RPMI7951 (cell line): ENCODE measurements around the gene PRSS2. TPM values are rescaled to one million over a fixed set of nuclear protein-coding genes. Genes with fewer than 3 reads are reported as not detected.
"Not testable (repeated sequence)": the region's sequence is repeated elsewhere in the genome, so short reads cannot be mapped to it uniquely, and the experiment has no call there.

Source experiments
- DNase-seq: peaks from one replicate; pipeline ENCODE4 v3.0.0-alpha.2; 2012; ENCODE audit warnings: low read depth
- total RNA-seq: library from RNA; depleted of rRNA; stranded (reverse); fragments of >200 nt; shearing (Covaris generic); gene quantifications from 2 replicates; pipeline ENCODE4 v1.2.3, GENCODE V29; 2014

Gene PRSS2
- total RNA-seq, 1 experiment from 2014 or later, result not detected

- DNase-seq, result no peak
These were observed 11.3 kb upstream of the PRSS2 start for GRCh38 chr7:142759433-142759832.

DNA sequence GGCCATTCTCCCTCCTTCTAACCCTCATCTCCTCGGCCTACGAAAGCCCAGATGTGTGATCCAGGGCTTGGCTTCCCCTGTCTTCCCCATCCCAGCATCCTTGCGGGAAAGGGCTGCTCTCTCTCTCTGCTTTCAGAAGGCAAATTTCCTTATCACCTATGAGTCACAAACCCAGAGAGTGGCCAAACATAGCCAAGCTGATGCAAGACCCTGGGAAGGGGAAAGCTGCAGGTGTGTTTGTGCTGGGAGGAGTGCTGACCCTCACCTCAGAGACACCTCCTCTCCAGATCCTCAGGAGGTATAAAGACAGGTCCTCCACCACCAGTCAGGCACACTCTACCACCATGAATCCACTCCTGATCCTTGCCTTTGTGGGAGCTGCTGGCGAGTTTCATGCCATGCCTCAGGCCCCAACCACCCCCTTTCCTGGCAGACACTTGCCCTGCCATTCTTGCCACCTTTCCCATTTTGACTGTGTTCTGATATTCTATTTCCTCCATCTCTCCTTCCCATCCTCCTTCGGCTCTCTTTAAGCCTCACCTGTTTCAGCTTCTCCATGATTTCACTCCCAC is 10.6 kb upstream of the PRSS2 start:
- DNase-seq, result no peak

DNA sequence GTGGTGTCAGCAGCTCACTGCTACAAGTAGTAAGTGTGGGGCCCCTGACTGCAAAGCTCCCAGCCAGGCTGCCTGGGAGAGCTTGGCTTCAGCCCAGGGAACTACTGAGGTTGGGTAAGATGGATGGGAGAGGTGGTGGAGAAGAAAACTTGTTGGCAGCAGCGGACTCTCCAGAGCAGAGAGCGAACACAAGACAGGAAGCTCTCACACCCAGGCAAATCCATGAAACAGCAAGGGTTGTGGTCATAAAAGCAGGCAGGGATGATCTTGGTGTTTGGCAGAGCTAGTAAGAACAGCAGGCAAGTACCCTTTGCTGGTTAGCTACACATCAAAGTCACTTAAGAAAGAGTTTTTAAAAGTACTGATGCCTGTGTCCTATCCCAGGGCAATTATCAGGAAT is 9.2 kb upstream of the PRSS2 start:
- DNase-seq, result peak; percentile 43

- no peak for DNase-seq
These were observed 8.7 kb upstream of the PRSS2 start for GRCh38 chr7:142762104-142762503.

GRCh38 chr7:142767451-142767850 is 3.3 kb upstream of the PRSS2 start:
- no peak for DNase-seq

- DNase-seq, result no peak
These were observed 2.9 kb upstream of the PRSS2 start for GRCh38 chr7:142767861-142768260.

GRCh38 chr7:142768885-142769284 is 1.9 kb upstream of the PRSS2 start:
- not testable (repeated sequence) for DNase-seq

DNA sequence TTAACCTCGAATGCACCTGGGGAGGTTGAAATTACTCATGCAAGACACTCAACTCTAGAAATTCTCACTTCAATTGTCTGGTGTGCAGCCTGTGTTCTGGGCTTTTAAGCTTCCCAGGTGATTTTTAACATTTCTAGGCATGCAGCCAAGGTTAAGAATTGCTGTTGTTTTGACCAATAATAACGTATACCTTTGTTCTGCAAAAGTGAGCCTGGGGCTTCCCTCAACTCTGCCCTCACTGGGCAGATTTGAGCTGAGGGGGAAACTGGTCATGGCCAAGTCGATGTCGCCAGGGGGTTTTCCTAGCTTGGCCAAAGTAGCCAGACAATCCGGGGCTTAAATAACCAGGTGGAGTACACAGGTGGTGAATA is 568 bp downstream of the PRSS2 start:
- DNase-seq, result no peak

GRCh38 chr7:142772051-142772450 is 1.3 kb downstream of the PRSS2 start:
- no peak for DNase-seq

DNA sequence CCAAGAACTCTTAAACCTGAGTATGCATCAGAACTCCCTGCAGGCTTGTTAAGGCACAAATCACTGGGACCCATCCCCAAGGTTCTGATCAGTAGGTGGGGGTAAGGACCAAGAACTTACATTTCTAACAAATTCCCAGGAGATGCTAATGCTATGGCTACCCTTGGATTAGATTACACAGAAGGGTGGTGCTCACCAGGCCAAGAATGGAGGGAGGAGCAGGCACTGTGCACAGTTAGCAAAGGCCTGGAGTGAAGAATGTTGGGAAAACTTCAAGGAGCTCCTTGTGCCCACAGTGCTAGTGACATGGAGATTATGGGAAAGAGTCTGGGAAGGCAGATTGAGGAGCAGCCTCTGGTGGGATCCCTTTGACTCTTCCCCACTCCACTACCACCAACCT is 1.9 kb downstream of the PRSS2 start:
- DNase-seq, result no peak

DNA sequence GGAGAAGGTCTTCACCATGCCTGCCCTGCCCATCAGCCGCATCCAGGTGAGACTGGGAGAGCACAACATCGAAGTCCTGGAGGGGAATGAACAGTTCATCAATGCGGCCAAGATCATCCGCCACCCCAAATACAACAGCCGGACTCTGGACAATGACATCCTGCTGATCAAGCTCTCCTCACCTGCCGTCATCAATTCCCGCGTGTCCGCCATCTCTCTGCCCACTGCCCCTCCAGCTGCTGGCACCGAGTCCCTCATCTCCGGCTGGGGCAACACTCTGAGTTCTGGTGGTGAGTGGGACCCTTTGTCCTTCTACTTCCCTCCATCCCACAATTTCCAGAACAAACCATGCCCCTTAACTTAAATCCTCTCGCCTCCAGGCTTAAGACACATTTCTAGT is 2.5 kb downstream of the PRSS2 start:
- DNase-seq, result no peak

DNA sequence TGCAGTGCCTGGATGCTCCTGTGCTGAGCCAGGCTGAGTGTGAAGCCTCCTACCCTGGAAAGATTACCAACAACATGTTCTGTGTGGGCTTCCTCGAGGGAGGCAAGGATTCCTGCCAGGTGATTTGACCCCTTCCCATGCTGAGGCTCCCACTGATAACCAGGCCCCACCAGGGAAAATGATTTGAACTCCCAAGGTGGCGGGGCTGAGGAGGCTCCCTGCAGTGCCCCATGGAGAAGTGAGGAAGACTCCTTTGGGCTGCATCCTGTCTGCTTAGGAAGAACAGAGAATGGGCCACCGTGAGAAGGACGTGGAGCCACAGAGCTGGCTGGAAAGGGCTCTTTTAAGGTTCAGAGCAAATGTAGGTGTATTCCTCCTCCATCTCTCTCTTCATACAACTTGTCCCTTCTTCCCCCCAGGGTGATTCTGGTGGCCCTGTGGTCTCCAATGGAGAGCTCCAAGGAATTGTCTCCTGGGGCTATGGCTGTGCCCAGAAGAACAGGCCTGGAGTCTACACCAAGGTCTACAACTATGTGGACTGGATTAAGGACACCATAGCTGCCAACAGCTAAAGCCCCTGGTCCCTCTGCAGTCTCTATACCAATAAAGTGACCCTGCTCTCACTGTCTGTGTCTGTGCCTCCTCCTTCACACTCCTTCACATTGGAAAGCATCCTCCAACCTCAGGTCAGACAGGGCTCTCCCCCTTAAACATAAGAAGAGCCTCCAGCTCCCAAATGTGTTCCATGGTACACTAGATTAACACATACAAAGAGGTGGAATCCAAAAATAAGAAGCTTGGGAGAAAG is 3.4 kb downstream of the PRSS2 start:
- no peak for DNase-seq

GRCh38 chr7:142774826-142775225 is 4.1 kb downstream of the PRSS2 start:
- peak; percentile 74 for DNase-seq

- DNase-seq, result peak; percentile 63
These were observed 4.8 kb downstream of the PRSS2 start for GRCh38 chr7:142775351-142776115.

DNA sequence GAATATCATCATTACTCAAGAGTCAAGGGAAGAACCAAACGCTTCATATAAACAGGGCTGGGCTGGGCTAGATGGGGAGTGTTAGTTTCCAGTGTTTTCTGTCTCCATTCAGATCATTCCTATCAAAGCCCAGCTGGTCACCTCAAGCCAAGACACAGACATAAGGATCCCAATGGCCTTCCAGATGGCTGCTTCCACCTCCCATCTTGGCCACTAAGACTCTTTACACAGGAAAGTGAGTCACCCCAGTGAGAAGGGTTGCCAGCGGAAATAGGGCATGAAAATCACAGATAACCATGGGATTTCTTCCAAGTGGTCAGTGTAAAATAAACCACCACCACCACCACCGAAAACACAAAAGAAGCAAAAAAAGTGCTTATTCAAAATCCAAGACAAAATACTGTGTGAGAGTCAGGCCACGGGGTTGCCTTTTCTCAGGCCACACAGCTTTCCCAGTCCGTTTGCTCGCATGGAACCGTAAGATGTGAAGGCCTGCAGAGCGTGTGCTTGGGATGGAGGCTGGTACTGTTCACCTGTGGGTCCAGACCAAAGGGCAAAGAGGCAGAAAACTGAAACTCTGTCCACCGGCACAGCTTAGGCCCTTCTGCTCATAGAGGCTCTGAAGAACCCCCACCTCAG is 5.6 kb downstream of the PRSS2 start:
- peak; percentile 98 for DNase-seq

DNA sequence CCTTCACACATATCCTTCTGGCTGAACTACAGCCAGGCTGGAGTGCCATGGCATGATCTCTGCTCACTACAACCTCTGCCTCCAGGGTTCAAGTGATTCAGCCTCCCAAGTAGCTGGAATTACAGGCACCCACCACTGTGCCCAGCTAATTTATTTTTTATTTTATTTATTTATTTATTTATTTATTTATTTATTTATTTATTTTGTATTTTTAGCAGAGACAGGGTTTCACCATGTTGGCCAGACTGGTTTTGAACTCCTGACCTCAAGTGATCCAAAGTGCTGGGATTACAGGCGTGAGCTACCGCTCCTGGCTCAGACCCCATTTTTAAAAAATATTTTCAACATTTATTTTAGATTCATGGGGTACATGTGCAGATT is 6.1 kb downstream of the PRSS2 start:
- not testable (repeated sequence) for DNase-seq

GRCh38 chr7:142777318-142777717 is 6.5 kb downstream of the PRSS2 start:
- DNase-seq, result no peak

- peak; percentile 89 for DNase-seq
These were observed 12.4 kb downstream of the PRSS2 start for GRCh38 chr7:142782922-142783900.

GRCh38 chr7:142784096-142784495 is 13.3 kb downstream of the PRSS2 start:
- no peak for DNase-seq

- DNase-seq, result no peak
These were observed 13.9 kb downstream of the PRSS2 start for GRCh38 chr7:142784716-142785115.

DNA sequence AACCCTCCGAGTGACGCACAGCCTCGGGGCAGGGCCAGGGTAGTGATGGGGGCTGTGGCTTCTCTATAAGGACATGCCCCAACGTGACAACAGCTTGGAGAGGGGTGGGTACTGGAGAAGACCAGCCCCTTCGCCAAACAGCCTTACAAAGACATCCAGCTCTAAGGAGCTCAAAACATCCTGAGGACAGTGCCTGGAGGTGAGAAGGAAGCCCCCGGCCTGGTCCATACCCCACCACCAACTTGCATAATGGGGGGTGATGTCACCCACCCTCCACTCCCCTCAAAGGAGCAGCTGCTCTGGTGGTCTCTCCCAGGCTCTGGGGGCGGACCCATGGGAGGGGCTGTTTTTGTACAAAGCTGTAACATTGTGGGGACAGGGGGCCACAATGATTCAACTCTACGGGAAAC is 15.1 kb downstream of the PRSS2 start:
- no peak for DNase-seq
